Measurements from ENCODE around the gene PARD3B. TPM values are rescaled to one million over a fixed set of nuclear protein-coding genes. Genes with fewer than 3 reads are reported as not detected.

Gene PARD3B
- total and polyA plus RNA-seq, 7 donors, result 3.2 to 64.0 (median 42.5) TPM

GRCh38 chr2:205543262-205543843 is 998.1 kb downstream of the PARD3B start:
- Histone ChIP-seq H3K27ac (no peak overlapping the region), H3K9me3 (no peaks in the 10 kb centered on the region), H3K27me3 (no peaks in the 10 kb centered on the region), H3K36me3 (no peaks in the 10 kb centered on the region), H3K4me3 (no peak overlapping the region), H3K4me1 (peaks cover 0 to 39% (median 25%) of the 10 kb centered on the region in 4 donors)
- intact Hi-C loops (cut with DNase I), result no loop called here
- TF ChIP-seq CTCF (IDR thresholded peaks at IDR 0.05) (no peak), POLR2AphosphoS5 (IDR thresholded peaks at IDR 0.05) (no peak), POLR2A (IDR thresholded peaks at IDR 0.05) (no peak), EP300 (IDR thresholded peaks at IDR 0.05) (no peak)
- 76 to 92% methylated on average over 5 of the region's 5 CpGs for WGBS, 2 donors
- no peak for DNase-seq

GRCh38 chr2:205543937-205544702 is 998.8 kb downstream of the PARD3B start:
- no peaks in the 10 kb centered on the region for H3K27me3 ChIP-seq
- no peak overlapping the region for H3K27ac ChIP-seq
- H3K4me3 ChIP-seq, result no peak overlapping the region
- intact Hi-C loops (cut with DNase I), result no loop called here
- no peaks in the 10 kb centered on the region for H3K36me3 ChIP-seq
- H3K4me1 ChIP-seq, result peaks cover 0 to 39% (median 25%) of the 10 kb centered on the region in 4 donors
- 51 to 63% methylated on average over 2 of the region's 2 CpGs for WGBS, 2 donors
- H3K9me3 ChIP-seq, result no peaks in the 10 kb centered on the region
- TF ChIP-seq POLR2A (IDR thresholded peaks at IDR 0.05) (no peak), CTCF (IDR thresholded peaks at IDR 0.05) (no peak), EP300 (IDR thresholded peaks at IDR 0.05) (no peak), POLR2AphosphoS5 (IDR thresholded peaks at IDR 0.05) (no peak)
- DNase-seq, result no peak

- Histone ChIP-seq H3K4me1 (peaks cover 0 to 39% (median 25%) of the 10 kb centered on the region in 4 donors), H3K4me3 (no peak overlapping the region), H3K36me3 (no peaks in the 10 kb centered on the region), H3K9me3 (no peaks in the 10 kb centered on the region), H3K27me3 (no peaks in the 10 kb centered on the region), H3K27ac (peak overlapping the region in 1 of 4 donors; percentile 12)
- no peak for DNase-seq
- TF ChIP-seq CTCF (IDR thresholded peaks at IDR 0.05) (no peak), POLR2A (IDR thresholded peaks at IDR 0.05) (no peak), POLR2AphosphoS5 (IDR thresholded peaks at IDR 0.05) (peak in 1 of 4 donors; percentile 31), EP300 (IDR thresholded peaks at IDR 0.05) (no peak)
- 82 to 92% methylated on average over 7 of the region's 7 CpGs for WGBS, 2 donors
- intact Hi-C loops (cut with DNase I), result no loop called here
Observed at GRCh38 chr2:205545971-205546816, 1000.9 kb downstream of the PARD3B start.

GRCh38 chr2:205555566-205556230 is 1010.4 kb downstream of the PARD3B start:
- TF ChIP-seq EP300 (IDR thresholded peaks at IDR 0.05) (no peak), CTCF (IDR thresholded peaks at IDR 0.05) (no peak), POLR2A (IDR thresholded peaks at IDR 0.05) (no peak), POLR2AphosphoS5 (IDR thresholded peaks at IDR 0.05) (no peak)
- Histone ChIP-seq H3K27ac (no peak overlapping the region), H3K4me3 (no peak overlapping the region), H3K4me1 (no peaks in the 10 kb centered on the region), H3K27me3 (no peaks in the 10 kb centered on the region), H3K36me3 (no peaks in the 10 kb centered on the region), H3K9me3 (no peaks in the 10 kb centered on the region)
- intact Hi-C loops (cut with DNase I), result no loop called here
- 86 to 92% methylated on average over 10 of the region's 10 CpGs for WGBS, 2 donors
- DNase-seq, result no peak

All from sigmoid colon (tissue), 7 donors.